A549 (cell line): Measurements from ENCODE around the gene LYSMD1.
A peak's percentile ranks its signal among the peaks of the same experiment; 100 is the strongest.

ENCODE experiments used
- EP300 ChIP-seq, 2 experiments: fragments of >200 bp; sonication (Bioruptor Twin); formaldehyde crosslinking; IDR thresholded peaks; 2 replicates in 1 of 2; 3 replicates in 1 of 2; pipeline ENCODE4 v1.6.1; 2016 to 2017
- HDAC2 ChIP-seq: fragments of 200-600 bp; sonication (generic); IDR thresholded peaks from 2 replicates; pipeline ENCODE4 v1.6.1; 2016
- JUN ChIP-seq, 2 experiments: fragments of >200 bp; sonication (Bioruptor Twin); formaldehyde crosslinking; IDR thresholded peaks; 2 replicates in 1 of 2; 3 replicates in 1 of 2; pipeline ENCODE4 v1.6.1; 2016 to 2017
- MYC ChIP-seq: IDR thresholded peaks from 2 replicates; pipeline ENCODE4 v1.6.1; 2012; ENCODE audit warnings: mild to moderate bottlenecking, inconsistent platforms, low read length, improper control_type of control experiment, borderline replicate concordance
- NFE2L2 ChIP-seq: fragments of 150-350 bp; conservative IDR thresholded peaks from 2 replicates; pipeline ENCODE4 v1.6.1; 2014; ENCODE audit warnings: low read length
- PHF8 ChIP-seq: fragments of 200-600 bp; sonication (generic); IDR thresholded peaks from 2 replicates; pipeline ENCODE4 v1.6.1; 2016; ENCODE audit warnings: low read depth, mild to moderate bottlenecking, antibody characterized with exemption, moderate library complexity, borderline replicate concordance
- POLR2A ChIP-seq: IDR thresholded peaks from 2 replicates; pipeline ENCODE4 v1.6.1; 2012; ENCODE audit warnings: mild to moderate bottlenecking, low read length
- RAD21 ChIP-seq, 2 experiments: fragments of >200 bp in 1 of 2; sonication (Bioruptor Twin) in 1 of 2; formaldehyde crosslinking in 1 of 2; IDR thresholded peaks in 1 of 2; conservative IDR thresholded peaks in 1 of 2; 2 replicates in 1 of 2; 3 replicates in 1 of 2; pipeline ENCODE4 v1.6.1; 2012 to 2018; ENCODE audit warnings: inconsistent platforms in 1 of 2
- TF ChIP-seq, protein P1 (sequence below): fragments of >200 bp; sonication (Bioruptor Twin); formaldehyde crosslinking; IDR thresholded peaks from 3 replicates; pipeline ENCODE4 v1.5.1; 2016
- TF ChIP-seq, protein P2 (sequence below): fragments of >200 bp; sonication (Bioruptor Twin); formaldehyde crosslinking; IDR thresholded peaks from 3 replicates; pipeline ENCODE4 v1.6.1; 2016
- TF ChIP-seq, protein P3 (sequence below): IDR thresholded peaks from 2 replicates; pipeline ENCODE4 v1.6.1; 2012
- TF ChIP-seq, protein P4 (sequence below): fragments of 200-600 bp; sonication (generic); IDR thresholded peaks from 2 replicates; pipeline ENCODE4 v1.6.1; 2016; ENCODE audit warnings: antibody characterized with exemption, mild to moderate bottlenecking, moderate library complexity

DNA sequence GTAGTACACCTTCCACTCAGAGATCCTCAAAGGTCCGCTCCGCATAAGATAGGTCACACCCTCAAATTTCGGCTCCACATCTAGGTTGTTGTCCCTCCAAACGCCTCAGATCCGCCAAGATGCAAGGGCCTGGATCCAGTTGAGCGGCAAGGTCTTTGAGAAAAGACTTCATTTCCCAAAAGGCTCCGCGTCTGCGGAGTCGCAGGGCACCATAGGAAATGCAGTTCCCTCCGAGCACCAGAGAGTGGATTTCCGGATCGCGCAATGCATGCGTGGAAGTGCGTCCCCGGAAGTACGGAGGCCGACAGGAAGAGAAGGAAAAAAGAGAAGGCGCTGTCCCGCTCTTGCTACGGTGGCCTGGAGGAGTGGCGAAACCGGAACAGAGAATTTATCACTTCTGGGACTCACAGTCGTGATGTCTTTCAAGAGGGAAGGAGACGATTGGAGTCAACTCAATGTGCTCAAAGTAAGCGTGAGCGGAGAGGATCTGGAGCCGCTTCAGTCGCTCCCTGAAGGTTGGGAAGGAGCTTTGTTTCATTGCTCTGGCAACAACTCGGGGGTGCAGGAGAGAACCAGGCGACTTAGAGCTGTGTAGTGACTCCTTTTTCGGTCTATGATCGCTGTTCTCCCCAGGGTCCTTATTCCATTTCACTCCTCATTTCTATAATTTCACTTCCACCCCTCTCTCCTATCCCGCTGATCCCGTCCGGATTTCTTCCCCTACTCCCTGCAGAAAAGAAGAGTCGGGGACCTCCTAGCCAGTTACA is at the start of gene LYSMD1, which contains the start of gene SCNM1:
- TF ChIP-seq, protein P1, sequence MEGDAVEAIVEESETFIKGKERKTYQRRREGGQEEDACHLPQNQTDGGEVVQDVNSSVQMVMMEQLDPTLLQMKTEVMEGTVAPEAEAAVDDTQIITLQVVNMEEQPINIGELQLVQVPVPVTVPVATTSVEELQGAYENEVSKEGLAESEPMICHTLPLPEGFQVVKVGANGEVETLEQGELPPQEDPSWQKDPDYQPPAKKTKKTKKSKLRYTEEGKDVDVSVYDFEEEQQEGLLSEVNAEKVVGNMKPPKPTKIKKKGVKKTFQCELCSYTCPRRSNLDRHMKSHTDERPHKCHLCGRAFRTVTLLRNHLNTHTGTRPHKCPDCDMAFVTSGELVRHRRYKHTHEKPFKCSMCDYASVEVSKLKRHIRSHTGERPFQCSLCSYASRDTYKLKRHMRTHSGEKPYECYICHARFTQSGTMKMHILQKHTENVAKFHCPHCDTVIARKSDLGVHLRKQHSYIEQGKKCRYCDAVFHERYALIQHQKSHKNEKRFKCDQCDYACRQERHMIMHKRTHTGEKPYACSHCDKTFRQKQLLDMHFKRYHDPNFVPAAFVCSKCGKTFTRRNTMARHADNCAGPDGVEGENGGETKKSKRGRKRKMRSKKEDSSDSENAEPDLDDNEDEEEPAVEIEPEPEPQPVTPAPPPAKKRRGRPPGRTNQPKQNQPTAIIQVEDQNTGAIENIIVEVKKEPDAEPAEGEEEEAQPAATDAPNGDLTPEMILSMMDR = no peak
- TF ChIP-seq RAD21 (conservative IDR thresholded peaks at IDR 0.05 in 1 of 2, IDR thresholded peaks at IDR 0.05 in 1 of 2) = no peak
- TF ChIP-seq, protein P2, sequence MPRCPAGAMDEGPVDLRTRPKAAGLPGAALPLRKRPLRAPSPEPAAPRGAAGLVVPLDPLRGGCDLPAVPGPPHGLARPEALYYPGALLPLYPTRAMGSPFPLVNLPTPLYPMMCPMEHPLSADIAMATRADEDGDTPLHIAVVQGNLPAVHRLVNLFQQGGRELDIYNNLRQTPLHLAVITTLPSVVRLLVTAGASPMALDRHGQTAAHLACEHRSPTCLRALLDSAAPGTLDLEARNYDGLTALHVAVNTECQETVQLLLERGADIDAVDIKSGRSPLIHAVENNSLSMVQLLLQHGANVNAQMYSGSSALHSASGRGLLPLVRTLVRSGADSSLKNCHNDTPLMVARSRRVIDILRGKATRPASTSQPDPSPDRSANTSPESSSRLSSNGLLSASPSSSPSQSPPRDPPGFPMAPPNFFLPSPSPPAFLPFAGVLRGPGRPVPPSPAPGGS = no peak
- TF ChIP-seq NFE2L2 = no peak
- TF ChIP-seq, protein P3, sequence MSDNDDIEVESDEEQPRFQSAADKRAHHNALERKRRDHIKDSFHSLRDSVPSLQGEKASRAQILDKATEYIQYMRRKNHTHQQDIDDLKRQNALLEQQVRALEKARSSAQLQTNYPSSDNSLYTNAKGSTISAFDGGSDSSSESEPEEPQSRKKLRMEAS = peak; percentile 90
- no peak for TF ChIP-seq HDAC2
- peak; percentile 44; the same call in 1 of the 2 replicates for TF ChIP-seq POLR2A
- TF ChIP-seq JUN (IDR thresholded peaks at IDR 0.05) = peak; percentile 83 to 94; a peak in 4 of 5 replicates
- TF ChIP-seq, protein P4, sequence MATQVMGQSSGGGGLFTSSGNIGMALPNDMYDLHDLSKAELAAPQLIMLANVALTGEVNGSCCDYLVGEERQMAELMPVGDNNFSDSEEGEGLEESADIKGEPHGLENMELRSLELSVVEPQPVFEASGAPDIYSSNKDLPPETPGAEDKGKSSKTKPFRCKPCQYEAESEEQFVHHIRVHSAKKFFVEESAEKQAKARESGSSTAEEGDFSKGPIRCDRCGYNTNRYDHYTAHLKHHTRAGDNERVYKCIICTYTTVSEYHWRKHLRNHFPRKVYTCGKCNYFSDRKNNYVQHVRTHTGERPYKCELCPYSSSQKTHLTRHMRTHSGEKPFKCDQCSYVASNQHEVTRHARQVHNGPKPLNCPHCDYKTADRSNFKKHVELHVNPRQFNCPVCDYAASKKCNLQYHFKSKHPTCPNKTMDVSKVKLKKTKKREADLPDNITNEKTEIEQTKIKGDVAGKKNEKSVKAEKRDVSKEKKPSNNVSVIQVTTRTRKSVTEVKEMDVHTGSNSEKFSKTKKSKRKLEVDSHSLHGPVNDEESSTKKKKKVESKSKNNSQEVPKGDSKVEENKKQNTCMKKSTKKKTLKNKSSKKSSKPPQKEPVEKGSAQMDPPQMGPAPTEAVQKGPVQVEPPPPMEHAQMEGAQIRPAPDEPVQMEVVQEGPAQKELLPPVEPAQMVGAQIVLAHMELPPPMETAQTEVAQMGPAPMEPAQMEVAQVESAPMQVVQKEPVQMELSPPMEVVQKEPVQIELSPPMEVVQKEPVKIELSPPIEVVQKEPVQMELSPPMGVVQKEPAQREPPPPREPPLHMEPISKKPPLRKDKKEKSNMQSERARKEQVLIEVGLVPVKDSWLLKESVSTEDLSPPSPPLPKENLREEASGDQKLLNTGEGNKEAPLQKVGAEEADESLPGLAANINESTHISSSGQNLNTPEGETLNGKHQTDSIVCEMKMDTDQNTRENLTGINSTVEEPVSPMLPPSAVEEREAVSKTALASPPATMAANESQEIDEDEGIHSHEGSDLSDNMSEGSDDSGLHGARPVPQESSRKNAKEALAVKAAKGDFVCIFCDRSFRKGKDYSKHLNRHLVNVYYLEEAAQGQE = peak; percentile 51; the same call in 1 of the 2 replicates
- TF ChIP-seq PHF8 = peak; percentile 3; the same call in 1 of the 2 replicates
- TF ChIP-seq EP300 (IDR thresholded peaks at IDR 0.05) = no peak
- TF ChIP-seq MYC = no peak
